ENCODE data around the gene GPC6. TPM values are rescaled to one million over a fixed set of nuclear protein-coding genes. Genes with fewer than 3 reads are reported as not detected.

Gene GPC6
- total and polyA plus RNA-seq, 12 donors, result 0.15 to 5.4 (median 2.5) TPM

DNA sequence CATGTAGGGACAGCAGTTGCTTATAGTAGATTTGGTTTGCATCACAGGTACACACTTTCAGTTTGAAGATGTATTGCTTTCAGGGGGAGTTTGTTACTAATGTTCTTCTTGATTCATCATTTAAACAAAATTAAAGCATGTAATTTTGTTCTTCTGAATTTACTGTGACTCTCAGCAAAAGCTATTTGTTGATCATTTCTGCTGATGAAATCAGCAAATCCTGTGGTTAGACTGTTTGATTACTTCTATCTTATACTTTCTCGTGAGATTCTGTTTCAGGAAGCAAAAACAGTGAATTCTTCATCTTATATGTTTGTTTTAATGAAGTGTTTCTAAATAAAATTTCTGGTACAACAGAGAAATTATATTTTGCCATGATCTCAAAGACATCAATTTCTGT, 497.6 kb downstream of the GPC6 start:
- TF ChIP-seq, protein P1, sequence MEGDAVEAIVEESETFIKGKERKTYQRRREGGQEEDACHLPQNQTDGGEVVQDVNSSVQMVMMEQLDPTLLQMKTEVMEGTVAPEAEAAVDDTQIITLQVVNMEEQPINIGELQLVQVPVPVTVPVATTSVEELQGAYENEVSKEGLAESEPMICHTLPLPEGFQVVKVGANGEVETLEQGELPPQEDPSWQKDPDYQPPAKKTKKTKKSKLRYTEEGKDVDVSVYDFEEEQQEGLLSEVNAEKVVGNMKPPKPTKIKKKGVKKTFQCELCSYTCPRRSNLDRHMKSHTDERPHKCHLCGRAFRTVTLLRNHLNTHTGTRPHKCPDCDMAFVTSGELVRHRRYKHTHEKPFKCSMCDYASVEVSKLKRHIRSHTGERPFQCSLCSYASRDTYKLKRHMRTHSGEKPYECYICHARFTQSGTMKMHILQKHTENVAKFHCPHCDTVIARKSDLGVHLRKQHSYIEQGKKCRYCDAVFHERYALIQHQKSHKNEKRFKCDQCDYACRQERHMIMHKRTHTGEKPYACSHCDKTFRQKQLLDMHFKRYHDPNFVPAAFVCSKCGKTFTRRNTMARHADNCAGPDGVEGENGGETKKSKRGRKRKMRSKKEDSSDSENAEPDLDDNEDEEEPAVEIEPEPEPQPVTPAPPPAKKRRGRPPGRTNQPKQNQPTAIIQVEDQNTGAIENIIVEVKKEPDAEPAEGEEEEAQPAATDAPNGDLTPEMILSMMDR (IDR thresholded peaks at IDR 0.05), result no peak
- WGBS, 2 donors, result 77 to 88% methylated on average over 1 of the region's 1 CpG
- intact Hi-C loops (cut with DNase I), result no loop called here

DNA sequence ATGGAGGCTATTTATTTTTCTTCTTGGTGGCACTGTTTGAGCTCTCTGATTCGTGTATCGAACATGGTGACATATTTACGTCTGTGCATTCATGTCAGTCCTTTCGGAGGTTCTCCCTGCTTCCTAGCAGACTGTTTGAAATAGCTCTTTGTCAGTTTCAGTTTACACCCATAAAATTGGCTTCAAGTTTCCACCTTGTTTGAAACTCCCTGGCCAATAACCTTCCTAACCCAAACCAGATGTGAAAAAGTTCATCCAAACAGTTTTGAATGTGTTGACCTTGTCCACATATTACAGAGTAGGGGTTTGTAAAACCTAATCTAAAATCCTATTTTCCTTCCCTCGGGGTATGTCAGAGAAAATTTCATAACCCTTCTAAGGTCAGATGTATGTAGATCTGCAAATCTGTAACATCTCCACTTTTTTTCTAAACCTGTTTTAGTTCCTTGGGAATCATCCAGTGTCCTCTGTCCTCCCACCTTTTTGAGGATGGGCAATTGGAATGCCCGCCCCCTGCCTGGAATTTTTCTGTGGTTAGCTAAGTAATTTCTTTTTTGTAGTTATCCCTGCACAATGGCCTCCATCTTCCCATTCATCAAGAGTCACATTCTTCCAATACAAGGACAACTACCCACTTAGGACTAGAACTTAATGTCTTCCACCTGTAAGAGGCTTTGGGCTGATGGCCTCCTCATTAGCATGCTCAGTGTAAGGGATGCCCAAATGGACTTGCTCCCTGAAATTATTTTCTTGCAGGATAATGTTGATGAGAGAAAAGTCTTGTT, 499.8 kb downstream of the GPC6 start:
- ATAC-seq (no peak), DNase-seq (no peak)
- Histone ChIP-seq H3K4me3 (no peak overlapping the region), H3K27me3 (no peaks in the 10 kb centered on the region), H3K4me1 (no peaks in the 10 kb centered on the region), H3K36me3 (no peaks in the 10 kb centered on the region), H3K27ac (no peak overlapping the region), H3K9me3 (no peaks in the 10 kb centered on the region)
- intact Hi-C loops (cut with DNase I), result no loop called here
- WGBS, 2 donors, result 84 to 88% methylated on average over 6 of the region's 6 CpGs
- TF ChIP-seq, protein P1 (IDR thresholded peaks at IDR 0.05), result no peak

More for the DNA sequence above, 497.6 kb downstream of the GPC6 start:
- ATAC-seq (no peak), DNase-seq (no peak)
- Histone ChIP-seq H3K9me3 (peaks cover 0 to 14% (median 0%) of the 10 kb centered on the region in 11 donors), H3K27me3 (no peaks in the 10 kb centered on the region), H3K36me3 (no peaks in the 10 kb centered on the region), H3K27ac (no peak overlapping the region), H3K4me1 (no peaks in the 10 kb centered on the region), H3K4me3 (no peak overlapping the region)

DNA sequence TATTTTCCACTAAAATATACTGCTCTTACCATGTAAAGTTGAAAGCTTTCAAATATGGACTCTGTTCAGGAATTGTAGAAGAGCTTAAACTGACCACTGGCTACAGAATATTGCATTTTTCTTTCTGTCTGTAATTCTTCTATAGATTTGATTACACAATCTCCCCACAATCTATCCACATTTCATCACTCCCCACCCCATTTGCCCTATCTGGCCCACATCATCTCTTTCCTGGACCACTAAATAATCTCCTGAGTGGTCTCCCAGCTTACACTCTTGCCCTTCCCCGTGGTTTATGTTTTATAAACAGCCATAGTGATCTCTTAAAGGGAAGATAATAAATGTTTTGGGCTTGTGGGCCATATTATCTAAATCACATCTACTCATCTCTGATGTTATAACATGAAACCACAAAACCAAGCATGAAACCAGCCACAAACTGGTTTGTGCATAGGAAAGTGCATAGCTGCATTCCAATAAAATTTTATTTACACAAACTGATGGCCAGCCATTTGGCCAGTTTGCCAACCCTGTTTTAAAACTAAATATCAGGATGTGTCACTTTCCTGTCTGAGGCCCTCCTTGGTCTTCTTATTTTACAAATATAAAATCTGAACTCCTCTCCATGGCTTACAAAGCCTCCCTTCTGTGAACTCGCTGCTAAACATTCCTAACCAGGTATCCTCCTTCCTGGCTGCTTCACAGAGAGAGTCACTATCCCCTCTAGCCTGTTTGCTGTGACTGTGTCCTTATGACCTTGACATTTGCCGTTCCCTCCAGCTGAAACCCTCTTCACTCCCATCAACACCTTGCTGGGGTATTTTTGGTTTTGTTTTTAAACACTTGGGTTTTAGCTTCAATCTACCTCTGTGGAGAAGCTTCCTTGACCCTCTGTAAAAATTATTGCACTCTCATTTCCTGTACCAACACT, 500.9 kb downstream of the GPC6 start:
- Histone ChIP-seq H3K9me3 (no peaks in the 10 kb centered on the region), H3K4me3 (no peak overlapping the region), H3K4me1 (no peaks in the 10 kb centered on the region), H3K36me3 (no peaks in the 10 kb centered on the region), H3K27ac (no peak overlapping the region), H3K27me3 (no peaks in the 10 kb centered on the region)
- TF ChIP-seq, protein P1 (IDR thresholded peaks at IDR 0.05), result no peak
- DNase-seq (no peak), ATAC-seq (no peak)
- 52 to 58% methylated on average over 3 of the region's 3 CpGs for WGBS, 2 donors
- intact Hi-C loops (cut with DNase I), result no loop called here

GRCh38 chr13:93729383-93729782, 502.8 kb downstream of the GPC6 start:
- Histone ChIP-seq H3K4me3 (no peak overlapping the region), H3K27ac (no peak overlapping the region), H3K36me3 (no peaks in the 10 kb centered on the region), H3K27me3 (no peaks in the 10 kb centered on the region), H3K9me3 (no peaks in the 10 kb centered on the region), H3K4me1 (no peaks in the 10 kb centered on the region)
- DNase-seq (no peak), ATAC-seq (no peak)
- TF ChIP-seq, protein P1 (IDR thresholded peaks at IDR 0.05), result no peak
- intact Hi-C loops (cut with DNase I), result no loop called here
- 78 to 81% methylated on average over 2 of the region's 2 CpGs for WGBS, 2 donors

All from heart right ventricle (tissue), 16 donors.